Cardiac muscle cell (in vitro differentiated cells and primary cell): ENCODE results near the gene IQGAP3. TPM values are rescaled to one million over a fixed set of nuclear protein-coding genes. Genes with fewer than 3 reads are reported as not detected.

ENCODE experiments used
- DNase-seq, 2 donors: peaks; one replicate each; pipeline versions ENCODE4 v3.0.0 to v3.0.0-alpha.2; 2010 to 2017; ENCODE audit warnings: low read depth in 1 of 2, low spot score in 1 of 2
- H3K27ac ChIP-seq: fragments of 200-600 bp; sonication (generic); 2 replicates; pipeline ENCODE4 v1.5.1; 2016
- H3K27me3 ChIP-seq: fragments of 200-600 bp; sonication (generic); 2 replicates; pipeline ENCODE4 v1.6.0; 2016; ENCODE audit warnings: control low read depth
- H3K36me3 ChIP-seq: fragments of 200-600 bp; sonication (generic); 2 replicates; pipeline ENCODE4 v1.5.1; 2016; ENCODE audit warnings: control low read depth
- H3K4me1 ChIP-seq: fragments of 200-600 bp; sonication (generic); 2 replicates; pipeline ENCODE4 v1.8.1; 2017; ENCODE audit warnings: low read depth, mild to moderate bottlenecking, mixed run types
- H3K4me3 ChIP-seq: fragments of 200-600 bp; sonication (generic); 2 replicates; pipeline ENCODE4 v1.5.1; 2016; ENCODE audit warnings: mild to moderate bottlenecking
- H3K9me3 ChIP-seq: fragments of 200-600 bp; sonication (generic); 2 replicates; pipeline ENCODE4 v1.5.1; 2017; ENCODE audit warnings: low read depth, mild to moderate bottlenecking, control low read depth
- CTCF ChIP-seq: IDR thresholded peaks from 2 replicates; pipeline ENCODE4 v1.5.1; 2012; ENCODE audit warnings: low read depth, mild to moderate bottlenecking, low read length
- polyA plus RNA-seq: library from polyadenylated mRNA; unstranded; fragments of >200 nt; fragmentation: Nextera tagmentation; extraction: Ambion mirVana; gene quantifications from 2 replicates; pipeline ENCODE4 v1.2.1, GENCODE V29; 2016
- total RNA-seq: library from RNA; depleted of rRNA; stranded (reverse); fragments of >200 nt; gene quantifications from 2 replicates; pipeline ENCODE4 v1.2.3, GENCODE V29; 2016

IQGAP3 gene
- total and polyA plus RNA-seq, 2 experiments from 2014 or later: 0.95 to 31.8 TPM

GRCh38 chr1:156537027-156537426 is 35.3 kb downstream of the IQGAP3 start:
- no peak overlapping the region for H3K27ac ChIP-seq
- no peaks in the 10 kb centered on the region for H3K27me3 ChIP-seq
- no peak for DNase-seq
- TF ChIP-seq CTCF: no peak
- H3K4me3 ChIP-seq: no peak overlapping the region
- H3K4me1 ChIP-seq: no peaks in the 10 kb centered on the region
- no peaks in the 10 kb centered on the region for H3K36me3 ChIP-seq
- H3K9me3 ChIP-seq: no peaks in the 10 kb centered on the region

GRCh38 chr1:156534424-156535060 is 37.8 kb downstream of the IQGAP3 start:
- no peaks in the 10 kb centered on the region for H3K36me3 ChIP-seq
- TF ChIP-seq CTCF: no peak

GRCh38 chr1:156533568-156534220 is 38.7 kb downstream of the IQGAP3 start:
- Histone ChIP-seq H3K27me3 (no peaks in the 10 kb centered on the region), H3K4me1 (no peaks in the 10 kb centered on the region), H3K4me3 (no peak overlapping the region), H3K36me3 (no peaks in the 10 kb centered on the region), H3K9me3 (no peaks in the 10 kb centered on the region), H3K27ac (no peak overlapping the region)
- DNase-seq: no peak
- no peak for TF ChIP-seq CTCF

More at GRCh38 chr1:156534424-156535060, 37.8 kb downstream of the IQGAP3 start:
- no peak overlapping the region for H3K27ac ChIP-seq
- no peaks in the 10 kb centered on the region for H3K9me3 ChIP-seq
- no peak overlapping the region for H3K4me3 ChIP-seq
- no peak for DNase-seq
- no peaks in the 10 kb centered on the region for H3K27me3 ChIP-seq
- H3K4me1 ChIP-seq: no peaks in the 10 kb centered on the region

- Histone ChIP-seq H3K9me3 (no peaks in the 10 kb centered on the region), H3K27me3 (no peaks in the 10 kb centered on the region), H3K4me1 (no peaks in the 10 kb centered on the region), H3K36me3 (no peaks in the 10 kb centered on the region), H3K4me3 (no peak overlapping the region), H3K27ac (no peak overlapping the region)
- no peak for TF ChIP-seq CTCF
- DNase-seq: no peak
Observed at GRCh38 chr1:156532374-156532773, 40.0 kb downstream of the IQGAP3 start.

- no peak overlapping the region for H3K27ac ChIP-seq
- peaks cover 7% of the 10 kb centered on the region for H3K4me1 ChIP-seq
- H3K27me3 ChIP-seq: no peaks in the 10 kb centered on the region
- H3K36me3 ChIP-seq: no peaks in the 10 kb centered on the region
- H3K9me3 ChIP-seq: no peaks in the 10 kb centered on the region
- no peak for TF ChIP-seq CTCF
- DNase-seq: no peak
- no peak overlapping the region for H3K4me3 ChIP-seq
Observed at GRCh38 chr1:156530006-156530405, 42.4 kb downstream of the IQGAP3 start.
